HFFc6 (cell line): ENCODE results near the gene LMNB1. TPM values are rescaled to one million over a fixed set of nuclear protein-coding genes. Genes with fewer than 3 reads are reported as not detected.

ENCODE experiments used
- DNase-seq: peaks from one replicate; pipeline ENCODE4 v3.0.0-alpha.2; 2018
- H3K27ac Mint-ChIP-seq: 2 replicates; pipeline ENCODE4 v1.8.0; 2020; ENCODE audit warnings: mild to moderate bottlenecking, mixed read lengths
- H3K27me3 Mint-ChIP-seq: 2 replicates; pipeline ENCODE4 v1.8.0; 2021; ENCODE audit warnings: mild to moderate bottlenecking, moderate library complexity, mixed read lengths; ENCODE audit not compliant: insufficient read depth
- H3K36me3 Mint-ChIP-seq: 2 replicates; pipeline ENCODE4 v1.8.0; 2021; ENCODE audit warnings: low read depth, mixed read lengths
- H3K4me1 Mint-ChIP-seq: 2 replicates; pipeline ENCODE4 v1.8.0; 2020; ENCODE audit warnings: low read depth, mixed read lengths
- H3K4me3 Mint-ChIP-seq: 2 replicates; pipeline ENCODE4 v1.8.0; 2020; ENCODE audit warnings: mild to moderate bottlenecking, moderate library complexity, mixed read lengths
- H3K9me3 Mint-ChIP-seq: 2 replicates; pipeline ENCODE4 v1.8.0; 2020; ENCODE audit warnings: mild to moderate bottlenecking, mixed read lengths
- total RNA-seq, 6 experiments: library from RNA; stranded (reverse); fragmentation: NEBNext Ultra II Directional; extraction: Animal tissue kit (Norgen Biotek cat#: 25700); gene quantifications; 2 replicates in 1 of 6; 3 replicates in 5 of 6; pipeline ENCODE4 v1.2.3, GENCODE V29; 2021
- TF ChIP-seq, protein P1 (sequence below): fragments of 200-600 bp; sonication (generic); IDR thresholded peaks from 2 replicates; pipeline ENCODE4 v1.5.0; 2021; ENCODE audit warnings: antibody characterized with exemption, mild to moderate bottlenecking

LMNB1 gene
- total RNA-seq, 6 experiments from 2014 or later = 26.2 to 55.4 (median 51.0) TPM

DNA sequence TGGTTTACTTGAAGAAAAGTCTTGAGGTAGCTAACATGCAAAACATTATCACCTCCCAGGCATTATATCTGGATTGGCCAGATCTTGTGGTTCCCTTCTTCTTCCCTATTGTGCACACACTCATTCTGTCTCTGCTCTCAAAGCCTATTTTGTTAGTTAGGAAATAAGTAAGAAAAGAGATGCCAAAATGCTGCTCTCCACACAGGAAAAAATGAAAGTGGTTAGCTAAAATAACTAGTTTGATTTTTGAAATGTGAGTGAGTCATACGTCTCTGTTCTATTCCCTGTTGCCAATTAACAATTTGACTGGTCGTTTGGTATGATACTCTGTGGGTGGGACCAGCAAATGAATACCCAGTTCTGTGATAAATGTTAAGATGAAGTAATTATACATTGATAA, 28.1 kb downstream of the LMNB1 start:
- TF ChIP-seq, protein P1, sequence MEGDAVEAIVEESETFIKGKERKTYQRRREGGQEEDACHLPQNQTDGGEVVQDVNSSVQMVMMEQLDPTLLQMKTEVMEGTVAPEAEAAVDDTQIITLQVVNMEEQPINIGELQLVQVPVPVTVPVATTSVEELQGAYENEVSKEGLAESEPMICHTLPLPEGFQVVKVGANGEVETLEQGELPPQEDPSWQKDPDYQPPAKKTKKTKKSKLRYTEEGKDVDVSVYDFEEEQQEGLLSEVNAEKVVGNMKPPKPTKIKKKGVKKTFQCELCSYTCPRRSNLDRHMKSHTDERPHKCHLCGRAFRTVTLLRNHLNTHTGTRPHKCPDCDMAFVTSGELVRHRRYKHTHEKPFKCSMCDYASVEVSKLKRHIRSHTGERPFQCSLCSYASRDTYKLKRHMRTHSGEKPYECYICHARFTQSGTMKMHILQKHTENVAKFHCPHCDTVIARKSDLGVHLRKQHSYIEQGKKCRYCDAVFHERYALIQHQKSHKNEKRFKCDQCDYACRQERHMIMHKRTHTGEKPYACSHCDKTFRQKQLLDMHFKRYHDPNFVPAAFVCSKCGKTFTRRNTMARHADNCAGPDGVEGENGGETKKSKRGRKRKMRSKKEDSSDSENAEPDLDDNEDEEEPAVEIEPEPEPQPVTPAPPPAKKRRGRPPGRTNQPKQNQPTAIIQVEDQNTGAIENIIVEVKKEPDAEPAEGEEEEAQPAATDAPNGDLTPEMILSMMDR = no peak
- H3K4me3 Mint-ChIP-seq = peak overlapping the region; percentile 62
- H3K27me3 Mint-ChIP-seq = peaks cover 2% of the 10 kb centered on the region; the same call in 1 of the 2 replicates
- H3K4me1 Mint-ChIP-seq = peaks cover 45% of the 10 kb centered on the region
- no peaks in the 10 kb centered on the region for H3K9me3 Mint-ChIP-seq
- peaks cover 7% of the 10 kb centered on the region for H3K36me3 Mint-ChIP-seq
- DNase-seq = peak; percentile 65
- peak overlapping the region; percentile 76 for H3K27ac Mint-ChIP-seq

DNA sequence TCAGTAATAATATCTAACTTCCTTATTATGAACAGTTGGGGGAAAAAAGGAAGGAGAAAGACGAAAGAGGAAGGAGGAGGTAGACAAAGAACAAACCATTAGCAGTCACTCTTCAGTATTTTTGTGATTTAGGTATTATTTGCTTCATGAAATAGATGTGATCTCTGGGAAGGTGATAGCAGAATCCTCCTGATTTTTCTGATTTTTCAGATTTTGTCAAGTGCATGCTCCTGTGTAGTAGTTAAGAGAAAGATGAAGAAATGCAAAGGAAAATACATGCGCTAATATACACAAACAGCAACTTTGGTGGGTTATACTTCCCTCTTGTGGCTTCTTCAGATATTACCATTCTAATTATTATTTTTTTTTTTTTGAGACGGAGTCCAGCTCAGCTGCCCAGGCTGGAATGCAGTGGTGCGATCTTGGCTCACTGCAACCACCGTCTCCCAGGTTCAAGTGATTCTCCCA, 31.6 kb downstream of the LMNB1 start:
- H3K4me1 Mint-ChIP-seq = peaks cover 54% of the 10 kb centered on the region
- H3K36me3 Mint-ChIP-seq = peaks cover 7% of the 10 kb centered on the region
- H3K27me3 Mint-ChIP-seq = no peaks in the 10 kb centered on the region
- no peak overlapping the region for H3K4me3 Mint-ChIP-seq
- TF ChIP-seq, protein P1 = peak; percentile 82
- H3K27ac Mint-ChIP-seq = no peak overlapping the region
- peak; percentile 18 for DNase-seq
- H3K9me3 Mint-ChIP-seq = no peaks in the 10 kb centered on the region

DNA sequence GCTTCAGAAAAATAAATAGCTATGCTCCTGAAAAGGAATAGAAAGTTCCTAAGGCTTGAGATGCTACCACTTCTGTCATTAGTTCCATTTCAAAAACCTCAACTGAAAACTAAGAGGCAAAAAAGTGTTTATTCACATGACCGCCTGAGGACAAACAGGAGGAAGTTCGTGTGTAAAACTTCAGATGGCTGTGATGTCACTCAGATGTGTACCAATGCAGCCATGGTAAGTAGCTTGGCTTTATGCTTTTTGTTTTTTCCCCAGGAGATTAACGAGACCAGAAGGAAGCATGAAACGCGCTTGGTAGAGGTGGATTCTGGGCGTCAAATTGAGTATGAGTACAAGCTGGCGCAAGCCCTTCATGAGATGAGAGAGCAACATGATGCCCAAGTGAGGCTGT, 33.0 kb downstream of the LMNB1 start:
- Mint-ChIP-seq H3K4me3 (no peak overlapping the region), H3K36me3 (peaks cover 7% of the 10 kb centered on the region), H3K27ac (peak overlapping the region; percentile 36; the same call in 1 of the 2 replicates), H3K27me3 (no peaks in the 10 kb centered on the region), H3K9me3 (no peaks in the 10 kb centered on the region), H3K4me1 (peaks cover 49% of the 10 kb centered on the region)
- TF ChIP-seq, protein P1 = no peak
- DNase-seq = no peak

DNA sequence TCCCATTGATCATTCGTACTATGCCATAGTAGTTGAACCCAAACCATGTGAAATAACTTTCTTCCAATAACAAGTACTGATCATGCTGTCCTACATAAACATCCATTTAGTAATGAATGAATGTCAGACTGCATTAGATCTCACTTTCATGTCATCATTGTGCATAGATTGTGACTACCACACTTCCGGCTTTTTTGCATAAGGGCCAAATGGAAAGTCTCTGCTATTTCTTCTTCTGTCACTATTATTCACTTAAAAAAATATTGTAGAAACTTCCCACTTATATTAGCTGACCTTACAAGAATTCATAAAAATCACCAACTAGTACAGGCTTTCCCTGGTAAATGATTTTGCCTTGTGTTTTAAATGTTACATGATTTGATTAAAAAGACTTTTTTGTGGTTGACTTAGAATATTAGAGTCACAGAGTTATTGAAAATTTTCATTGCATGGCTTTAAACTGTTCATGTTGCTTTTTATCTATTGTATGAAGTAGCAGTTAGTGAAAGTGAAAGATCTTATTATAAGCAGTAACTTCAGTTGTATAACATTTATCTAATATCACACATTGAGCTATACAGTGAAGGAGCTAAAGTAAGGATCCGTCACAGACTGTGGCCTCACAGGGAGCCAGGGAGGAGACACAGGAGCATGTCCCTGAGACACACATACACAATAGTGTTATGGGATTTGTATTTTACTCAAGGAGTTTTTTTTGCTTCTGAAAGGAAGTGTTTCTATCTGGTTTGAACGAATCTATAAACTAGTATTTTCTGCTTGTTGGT, 33.9 kb downstream of the LMNB1 start:
- H3K27me3 Mint-ChIP-seq = no peaks in the 10 kb centered on the region
- peak overlapping the region; percentile 79 for H3K27ac Mint-ChIP-seq
- H3K4me1 Mint-ChIP-seq = peaks cover 50% of the 10 kb centered on the region

DNA sequence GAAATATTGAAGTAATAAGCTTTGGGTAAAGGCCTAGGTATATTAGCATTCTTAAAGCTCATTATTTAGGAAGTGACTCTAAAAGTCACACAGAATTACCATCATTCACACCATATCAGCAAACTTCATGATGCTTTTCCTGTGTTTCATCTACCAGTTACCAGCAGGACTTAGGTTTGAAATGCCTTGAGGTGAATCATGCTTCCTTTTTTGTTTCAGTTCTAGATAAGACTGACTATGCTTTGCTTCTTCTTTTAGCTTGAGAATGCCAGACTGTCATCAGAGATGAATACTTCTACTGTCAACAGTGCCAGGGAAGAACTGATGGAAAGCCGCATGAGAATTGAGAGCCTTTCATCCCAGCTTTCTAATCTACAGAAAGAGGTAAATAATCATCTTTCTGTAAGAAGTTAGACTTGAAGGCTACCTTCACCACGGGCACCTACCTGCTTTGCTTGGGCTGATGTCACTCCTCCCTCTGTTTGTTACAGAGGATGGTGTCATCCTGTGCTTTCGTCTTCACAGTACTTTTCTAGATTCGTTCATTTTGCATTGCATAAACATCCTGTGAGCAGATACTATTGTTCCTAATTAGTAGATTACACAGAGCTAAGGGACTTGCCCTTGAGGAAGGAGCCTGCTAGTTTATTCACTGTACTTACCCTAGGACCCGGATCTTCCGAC, 34.7 kb downstream of the LMNB1 start:
- H3K27ac Mint-ChIP-seq = peak overlapping the region; percentile 79
- H3K9me3 Mint-ChIP-seq = no peaks in the 10 kb centered on the region

More for the DNA sequence above, 33.9 kb downstream of the LMNB1 start:
- no peak for DNase-seq
- Mint-ChIP-seq H3K9me3 (no peaks in the 10 kb centered on the region), H3K36me3 (peaks cover 7% of the 10 kb centered on the region), H3K4me3 (peak overlapping the region; percentile 20; the same call in 1 of the 2 replicates)
- TF ChIP-seq, protein P1 = no peak

More for the DNA sequence above, 34.7 kb downstream of the LMNB1 start:
- Mint-ChIP-seq H3K4me1 (peaks cover 50% of the 10 kb centered on the region), H3K4me3 (peak overlapping the region; percentile 20), H3K27me3 (no peaks in the 10 kb centered on the region), H3K36me3 (peaks cover 4% of the 10 kb centered on the region; the same call in 1 of the 2 replicates)
- TF ChIP-seq, protein P1 = no peak
- peak; percentile 62 for DNase-seq
